GM18508 (cell line): ENCODE results near the gene SH3TC1.
A peak's percentile ranks its signal among the peaks of the same experiment; 100 is the strongest.

Experiments
- ATAC-seq: cut with Tn5 transposase; IDR thresholded peaks from one replicate; pipeline ENCODE4 v1.9.1; 2021; ENCODE audit warnings: moderate number of reproducible peaks; ENCODE audit not compliant: insufficient read depth, unreplicated experiment

The SH3TC1 gene

GRCh38 chr4:8163436-8164193, 35.5 kb upstream of the SH3TC1 start:
- ATAC-seq: no peak

- ATAC-seq: no peak
Measured at GRCh38 chr4:8164194-8164565, 34.9 kb upstream of the SH3TC1 start.

- no peak for ATAC-seq
Measured at GRCh38 chr4:8164687-8165086, 34.4 kb upstream of the SH3TC1 start.

- no peak for ATAC-seq
Measured at GRCh38 chr4:8165374-8165896, 33.7 kb upstream of the SH3TC1 start.

GRCh38 chr4:8167291-8167690, 31.8 kb upstream of the SH3TC1 start:
- ATAC-seq: no peak

- no peak for ATAC-seq
Measured at GRCh38 chr4:8167815-8168214, 31.3 kb upstream of the SH3TC1 start.

- ATAC-seq: no peak
Measured at GRCh38 chr4:8168232-8168631, 30.9 kb upstream of the SH3TC1 start.

- no peak for ATAC-seq
Measured at GRCh38 chr4:8168832-8169598, 30.1 kb upstream of the SH3TC1 start.

- ATAC-seq: no peak
Measured at GRCh38 chr4:8169763-8170162, 29.3 kb upstream of the SH3TC1 start.

- ATAC-seq: no peak
Measured at GRCh38 chr4:8170341-8170740, 28.7 kb upstream of the SH3TC1 start.

- ATAC-seq: no peak
Measured at GRCh38 chr4:8171266-8171665, 27.8 kb upstream of the SH3TC1 start.

- no peak for ATAC-seq
Measured at GRCh38 chr4:8171984-8172924, 26.8 kb upstream of the SH3TC1 start.

GRCh38 chr4:8173492-8174242, 25.4 kb upstream of the SH3TC1 start:
- ATAC-seq: no peak

- no peak for ATAC-seq
Measured at GRCh38 chr4:8174970-8175369, 24.1 kb upstream of the SH3TC1 start.

GRCh38 chr4:8175686-8176085, 23.4 kb upstream of the SH3TC1 start:
- no peak for ATAC-seq

GRCh38 chr4:8176547-8177399, 22.3 kb upstream of the SH3TC1 start:
- peak; percentile 73 for ATAC-seq

- no peak for ATAC-seq
Measured at GRCh38 chr4:8177552-8177951, 21.5 kb upstream of the SH3TC1 start.

- ATAC-seq: no peak
Measured at GRCh38 chr4:8177956-8178355, 21.1 kb upstream of the SH3TC1 start.

- ATAC-seq: no peak
Measured at GRCh38 chr4:8179074-8179473, 20.0 kb upstream of the SH3TC1 start.
